HG02678 (cell line): ENCODE data around the gene GRB10.

Experiments used
- ATAC-seq: cut with Tn5 transposase; IDR thresholded peaks from one replicate; pipeline ENCODE4 v1.9.1; 2021; ENCODE audit warnings: mild to moderate bottlenecking, moderate library complexity; ENCODE audit not compliant: unreplicated experiment

The GRB10 gene

DNA sequence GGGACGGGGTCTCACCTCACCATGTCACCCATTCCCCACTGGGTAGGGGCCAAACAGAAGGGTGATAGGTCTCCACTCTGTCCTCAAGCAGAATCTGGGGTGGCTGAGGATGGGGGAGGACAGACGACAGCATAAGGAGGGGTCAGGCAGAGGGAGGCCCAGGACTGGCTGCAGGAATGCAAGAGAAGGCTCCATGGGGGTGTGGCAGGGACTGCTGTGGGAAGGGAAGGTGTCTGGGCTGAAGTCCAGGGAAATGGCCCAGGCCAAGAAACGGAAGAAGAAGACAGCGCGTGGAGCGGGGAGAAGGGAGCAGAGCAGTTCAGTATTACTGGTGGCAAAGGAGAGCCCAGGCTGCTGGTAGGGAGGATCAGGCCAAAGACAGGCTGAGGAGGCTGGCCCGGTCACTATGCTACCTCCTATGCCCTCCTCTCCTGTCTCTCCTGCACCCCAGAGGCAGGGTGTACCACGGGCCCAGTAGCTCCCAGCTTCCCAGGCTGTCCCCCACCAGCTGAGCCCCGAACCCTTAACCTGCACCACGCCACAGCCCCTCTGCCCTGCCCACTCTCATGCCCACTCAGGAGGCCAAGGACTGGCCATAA lies 60.9 kb downstream of the GRB10 start:
- no peak for ATAC-seq

DNA sequence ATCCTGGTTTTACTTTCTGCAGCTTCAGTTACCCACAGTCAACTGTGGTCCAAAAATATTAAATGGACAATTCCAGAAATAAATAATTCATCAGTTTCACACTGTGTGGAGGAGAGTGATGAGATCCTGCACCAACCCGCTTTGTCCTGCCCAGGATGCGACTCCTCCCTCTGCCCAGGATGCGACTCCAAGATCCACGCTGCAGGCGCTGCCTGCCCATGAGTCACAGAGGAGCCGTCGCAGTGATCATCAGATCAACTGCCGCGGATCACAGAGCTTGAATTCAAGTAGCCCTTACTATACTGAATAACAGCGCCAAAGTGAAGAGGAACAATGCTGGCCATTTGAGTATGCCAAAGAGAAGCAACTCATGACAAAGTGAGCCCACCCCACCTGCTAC lies 61.5 kb downstream of the GRB10 start:
- ATAC-seq = no peak

DNA sequence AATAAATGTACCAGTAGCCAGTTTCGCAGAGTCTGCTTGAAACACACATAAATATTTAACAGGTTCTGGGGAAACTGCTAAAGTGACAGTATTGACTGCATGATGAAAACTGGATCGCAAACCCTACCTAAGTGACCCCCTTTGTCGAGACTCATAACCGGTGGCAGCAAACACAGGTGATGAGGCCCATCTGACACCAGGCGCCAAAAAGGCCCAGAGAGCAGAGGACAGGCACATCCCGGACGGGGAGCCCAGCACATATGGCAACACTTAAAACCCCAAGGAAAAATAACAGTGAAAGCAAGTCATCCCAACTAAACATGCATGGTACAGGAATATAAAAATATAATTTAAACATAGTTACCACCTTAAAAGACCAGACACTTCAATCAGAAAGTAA lies 62.4 kb downstream of the GRB10 start:
- ATAC-seq = no peak

DNA sequence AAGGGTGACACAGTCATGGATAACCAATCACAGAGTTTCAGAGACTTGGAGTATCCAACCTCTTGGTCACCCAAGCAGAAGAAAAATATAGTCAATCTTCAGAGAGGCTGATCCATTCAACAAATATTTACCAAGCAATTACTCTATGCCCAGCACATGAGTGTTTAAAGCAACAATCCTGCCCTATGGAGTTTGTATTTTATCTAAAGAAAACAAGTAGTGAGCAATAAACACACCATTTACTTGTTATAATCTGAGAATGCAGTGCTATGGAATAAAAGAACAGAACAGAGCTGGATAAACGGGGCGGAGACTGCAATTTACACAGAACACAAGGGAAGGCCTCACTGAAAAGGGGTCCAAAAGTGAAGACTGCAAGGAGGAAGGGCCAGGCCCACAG lies 63.8 kb downstream of the GRB10 start:
- ATAC-seq = no peak

DNA sequence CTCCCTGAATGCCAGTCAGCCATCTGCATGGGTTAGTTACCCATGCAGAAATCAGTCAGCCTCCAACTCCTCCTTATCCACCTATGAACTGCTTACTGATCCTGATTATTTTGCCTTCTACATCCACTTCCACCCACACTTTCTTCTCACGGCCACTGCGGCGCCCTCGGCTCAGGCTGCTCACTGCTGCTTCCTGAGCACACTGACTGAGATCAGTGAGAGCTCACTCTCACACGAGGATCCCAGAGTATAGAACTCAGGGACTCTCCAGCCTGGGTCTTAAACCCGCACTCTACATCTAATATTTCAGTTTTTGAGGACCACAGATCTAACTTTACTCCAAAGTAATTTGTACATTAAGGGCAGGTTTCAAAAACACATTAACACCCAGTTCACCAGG lies 64.4 kb downstream of the GRB10 start:
- no peak for ATAC-seq

DNA sequence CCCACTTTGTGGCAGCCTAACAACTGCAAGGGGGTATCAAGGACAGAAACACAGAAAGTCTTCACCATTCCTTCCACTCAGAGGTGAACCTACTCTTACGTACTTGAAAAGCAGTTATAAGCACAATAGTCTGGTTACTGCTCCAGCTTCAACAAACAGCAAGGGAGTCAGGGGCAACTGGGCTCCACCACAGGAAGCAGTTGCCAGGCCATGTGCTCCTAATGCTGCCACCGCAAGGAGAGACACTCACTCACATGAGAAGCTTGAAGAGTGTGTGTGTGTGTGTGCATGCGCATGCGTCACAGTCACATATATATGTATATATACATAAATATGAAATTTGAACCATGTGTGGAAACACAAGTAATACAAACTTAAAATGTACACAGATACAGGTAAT lies 65.5 kb downstream of the GRB10 start:
- ATAC-seq = no peak

DNA sequence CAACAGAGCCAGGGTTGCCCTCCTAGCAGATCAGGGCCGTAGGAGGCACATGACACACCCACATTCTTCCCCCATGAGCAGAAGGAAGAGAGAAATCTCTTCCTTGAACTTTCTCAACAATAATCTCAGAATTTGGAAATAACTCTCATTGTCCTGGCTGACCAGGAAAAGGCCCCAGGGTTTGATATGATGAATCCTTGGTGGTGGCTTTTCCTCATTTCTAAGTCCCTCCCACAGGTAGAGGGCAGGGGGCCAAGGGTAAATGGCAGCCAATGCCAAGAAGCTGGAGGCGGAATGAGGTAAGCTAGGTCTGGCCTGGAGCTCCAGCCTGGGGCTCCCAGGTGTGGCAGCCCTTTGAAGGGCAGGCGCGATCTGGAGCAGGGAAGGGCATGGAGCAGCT lies 67.8 kb downstream of the GRB10 start:
- no peak for ATAC-seq

DNA sequence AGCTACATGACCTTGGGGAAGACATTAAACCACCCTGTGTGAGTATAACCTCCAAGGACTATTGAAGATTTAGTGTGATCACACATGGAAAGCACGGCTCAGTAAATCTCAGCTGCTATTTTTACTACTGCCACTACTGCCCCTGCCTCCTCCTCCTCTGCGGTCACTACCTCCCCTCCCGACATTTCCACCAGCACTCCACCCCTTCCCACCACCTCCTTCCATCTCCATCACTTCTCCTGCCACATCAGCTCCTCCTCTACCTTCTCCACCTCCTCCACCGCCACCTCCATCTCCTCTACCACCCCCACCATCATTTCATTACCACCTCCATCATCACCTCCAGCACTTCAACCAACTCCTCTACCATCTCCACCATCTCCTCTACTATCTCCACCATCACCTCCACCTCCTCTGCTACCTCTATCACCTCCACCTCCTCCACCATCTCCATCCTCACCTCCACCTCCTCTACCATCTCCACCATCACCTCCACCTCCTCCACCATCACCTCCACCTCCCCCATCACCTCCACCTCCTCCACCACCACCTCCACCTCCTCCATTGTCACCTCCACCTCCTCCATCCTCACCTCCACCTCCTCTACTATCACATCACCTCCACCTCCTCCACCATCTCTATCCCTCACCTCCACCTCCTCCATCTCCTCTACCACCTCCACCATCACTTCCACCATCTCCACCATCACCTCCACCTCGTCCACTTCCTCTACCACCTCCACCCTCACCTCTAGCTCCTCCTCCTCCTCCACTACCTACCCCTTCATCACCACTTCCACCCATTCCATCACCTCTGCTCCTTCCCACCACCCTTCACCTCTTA lies 69.4 kb downstream of the GRB10 start:
- no peak for ATAC-seq

DNA sequence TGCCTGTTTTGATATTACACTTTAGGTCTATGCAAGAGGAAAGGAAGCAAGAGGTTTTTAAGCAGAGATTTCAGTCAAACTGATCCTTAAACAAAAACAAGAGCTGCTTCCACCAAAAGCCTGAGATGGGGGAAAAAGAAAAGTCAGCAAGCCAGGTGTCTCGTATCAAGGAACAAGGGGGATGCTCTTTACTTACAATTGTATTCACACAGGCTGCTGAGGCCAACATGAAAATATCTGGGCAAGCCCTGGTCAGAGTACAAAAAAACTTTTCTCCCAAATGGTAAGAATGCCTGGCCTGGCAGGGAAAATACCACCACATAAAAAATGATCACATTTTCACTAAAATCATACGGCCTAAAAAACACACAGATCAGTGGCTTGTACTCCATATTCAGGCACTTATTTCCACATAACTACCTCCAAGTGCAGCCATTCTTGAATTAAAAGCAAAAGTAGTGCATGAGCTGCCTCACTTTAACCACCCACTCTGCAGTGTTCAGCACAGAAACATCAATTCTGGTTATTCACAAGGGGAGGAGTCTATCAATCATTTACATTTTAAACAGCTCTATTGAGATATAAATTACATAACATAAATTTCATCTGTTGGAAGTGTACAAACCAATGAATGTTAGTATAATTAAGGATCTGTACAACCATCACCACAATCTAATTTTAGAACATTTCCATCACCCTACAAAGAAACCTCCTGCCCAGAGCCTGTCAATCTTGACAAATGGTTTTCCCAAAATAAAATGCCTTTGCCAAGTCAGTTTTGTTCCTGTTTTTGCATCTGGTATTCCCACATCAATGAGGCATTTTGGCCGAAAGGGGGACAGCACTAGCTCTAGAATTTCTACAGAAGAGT lies 70.2 kb downstream of the GRB10 start:
- ATAC-seq = no peak

DNA sequence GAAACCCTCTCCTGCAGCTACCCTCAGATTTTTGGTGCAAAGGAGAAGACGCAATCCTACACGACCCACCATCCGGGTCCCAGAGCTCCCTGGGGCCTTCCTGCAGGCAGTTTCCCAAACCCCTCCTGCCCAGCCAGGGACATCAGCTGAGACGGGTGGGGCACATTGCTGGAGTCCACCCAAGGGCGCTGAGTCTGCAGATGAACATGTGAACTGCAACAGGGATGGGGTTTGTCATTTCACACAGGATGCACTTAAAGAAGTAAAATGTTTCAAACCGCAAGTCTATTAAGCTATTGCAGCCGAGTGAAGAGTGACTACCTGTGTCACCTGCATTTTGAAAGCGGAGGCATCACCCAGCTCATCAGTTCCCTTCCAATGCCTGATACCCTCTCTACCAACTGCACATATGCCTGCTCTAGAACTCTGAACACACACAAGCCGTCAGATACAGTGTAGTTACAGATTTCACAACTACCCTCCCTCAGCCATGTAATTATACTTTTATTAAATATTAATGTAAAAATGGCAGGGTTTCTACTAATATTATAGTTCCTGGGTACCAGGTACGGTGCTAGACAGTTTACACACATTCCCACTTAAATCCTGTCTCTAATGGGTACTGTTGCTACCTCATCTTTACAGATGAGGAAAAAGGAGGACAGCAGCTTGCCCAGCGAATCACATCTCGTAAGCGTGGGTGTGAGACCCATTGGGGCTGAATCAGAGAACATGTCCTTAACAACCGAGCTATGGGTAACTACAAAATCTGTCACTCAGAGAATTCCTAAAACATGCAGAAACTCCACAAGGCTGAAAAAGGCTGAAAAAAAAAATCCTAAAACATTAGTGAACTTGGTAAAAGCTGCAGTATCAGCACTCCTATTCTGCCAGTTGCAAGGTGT lies 71.2 kb downstream of the GRB10 start:
- no peak for ATAC-seq

DNA sequence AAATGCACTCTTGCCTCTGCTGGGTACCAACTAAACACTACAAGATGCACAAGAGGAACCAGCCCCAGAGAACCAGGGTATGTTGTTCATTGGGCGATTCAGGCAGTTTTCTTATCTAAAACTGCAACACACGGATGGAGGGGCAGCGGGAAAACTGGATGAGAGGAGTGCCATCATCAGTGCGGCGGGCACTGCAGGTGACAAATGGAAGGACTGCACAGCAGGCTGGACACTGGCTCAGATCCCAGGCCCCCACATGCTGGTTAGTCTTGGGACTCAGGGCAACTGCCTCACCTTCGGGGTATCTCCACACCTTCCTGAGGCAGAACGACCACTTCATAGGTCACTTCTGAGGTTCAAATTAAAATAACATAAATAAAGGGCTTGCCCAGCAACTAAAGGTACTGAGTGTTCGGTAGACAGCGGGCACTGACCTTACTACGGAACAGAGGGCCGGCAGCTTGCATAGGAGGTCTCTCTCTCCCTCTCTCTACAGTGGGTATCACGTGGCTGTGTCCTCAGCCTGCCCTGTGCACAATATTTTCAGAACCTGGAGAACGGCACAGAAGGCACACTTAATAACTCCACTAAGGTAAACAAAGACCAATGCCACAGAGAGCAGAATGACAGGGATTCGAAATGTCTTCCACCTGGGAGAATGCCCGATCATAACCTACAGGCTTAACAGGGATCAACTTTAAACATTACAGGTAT lies 72.1 kb downstream of the GRB10 start:
- ATAC-seq = no peak

DNA sequence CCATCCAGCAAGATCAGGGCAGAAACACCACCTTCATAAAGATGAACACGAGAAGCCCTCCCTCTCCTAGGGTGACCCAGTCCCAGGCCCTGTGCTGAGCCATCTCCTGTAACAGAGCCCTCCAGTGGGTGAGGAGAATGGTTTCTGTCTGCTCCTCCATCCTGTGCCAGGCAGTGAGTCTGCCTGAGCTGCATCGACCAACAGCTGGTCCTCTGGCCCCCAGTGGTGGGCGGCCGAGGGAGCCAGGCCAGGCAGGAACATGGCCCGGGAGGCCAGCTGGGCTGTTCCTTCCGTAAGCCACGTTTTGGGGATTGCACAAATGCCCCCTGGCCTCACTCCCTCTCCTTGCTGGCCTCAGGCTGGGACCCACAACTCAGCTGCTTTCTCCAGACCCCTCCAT lies 73.5 kb downstream of the GRB10 start:
- no peak for ATAC-seq

DNA sequence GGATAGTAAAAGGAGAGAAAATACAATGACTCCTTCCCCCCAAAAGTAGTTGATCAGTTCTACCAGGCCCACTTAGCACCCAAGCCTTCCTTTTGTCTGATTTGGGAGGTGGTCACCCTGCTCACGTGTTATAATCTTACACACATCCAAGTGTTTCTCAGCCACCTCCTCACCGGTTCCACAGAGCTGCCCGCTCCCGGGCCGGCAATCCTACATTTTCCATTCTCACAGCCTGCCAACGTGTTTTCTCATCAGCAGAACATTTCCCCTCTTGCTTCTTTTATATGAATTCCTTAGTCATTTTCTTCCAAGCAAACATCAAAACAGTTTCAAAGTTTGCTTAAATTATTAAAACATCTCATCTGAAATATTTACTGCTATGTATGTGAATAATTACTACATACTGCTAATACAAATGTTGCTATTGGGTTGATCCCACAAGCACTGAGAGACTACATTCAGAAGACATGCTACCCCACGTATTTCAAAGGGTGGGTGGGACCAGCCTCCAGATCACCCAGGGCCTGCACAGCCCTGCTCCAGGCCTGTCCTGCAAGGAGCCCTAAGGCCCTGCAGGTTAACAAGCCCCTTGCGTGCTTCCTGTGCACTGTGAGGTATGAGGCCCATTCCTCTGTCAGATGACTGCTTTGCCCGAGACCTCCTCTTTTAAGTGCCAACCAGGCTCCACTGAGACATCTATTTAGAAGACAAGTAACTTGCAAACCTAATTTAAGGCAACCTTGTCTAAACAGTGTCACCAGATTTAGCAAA lies 75.3 kb downstream of the GRB10 start:
- ATAC-seq = no peak

DNA sequence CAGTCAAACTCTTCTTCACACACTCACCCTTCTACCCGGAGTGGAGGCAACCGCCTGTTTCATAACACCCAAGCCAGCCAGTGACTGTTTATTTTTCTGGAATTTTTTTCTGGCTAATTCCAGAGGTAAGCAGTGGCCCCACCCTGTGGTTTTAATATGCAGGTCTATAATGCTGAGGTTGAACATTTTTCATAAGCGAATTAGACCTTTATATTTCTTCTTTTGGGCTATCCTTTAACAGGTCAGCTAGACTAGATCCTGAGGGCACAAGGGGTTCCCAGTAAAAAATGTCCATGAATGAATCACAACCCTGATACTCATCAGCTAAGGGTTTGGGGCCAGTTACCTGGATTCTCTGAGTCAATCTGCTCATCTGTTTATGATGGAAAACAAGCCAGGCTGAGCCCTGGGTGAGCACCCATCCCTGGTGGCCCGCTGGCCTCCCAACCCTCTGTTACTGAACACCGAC lies 76.2 kb downstream of the GRB10 start:
- ATAC-seq = no peak

DNA sequence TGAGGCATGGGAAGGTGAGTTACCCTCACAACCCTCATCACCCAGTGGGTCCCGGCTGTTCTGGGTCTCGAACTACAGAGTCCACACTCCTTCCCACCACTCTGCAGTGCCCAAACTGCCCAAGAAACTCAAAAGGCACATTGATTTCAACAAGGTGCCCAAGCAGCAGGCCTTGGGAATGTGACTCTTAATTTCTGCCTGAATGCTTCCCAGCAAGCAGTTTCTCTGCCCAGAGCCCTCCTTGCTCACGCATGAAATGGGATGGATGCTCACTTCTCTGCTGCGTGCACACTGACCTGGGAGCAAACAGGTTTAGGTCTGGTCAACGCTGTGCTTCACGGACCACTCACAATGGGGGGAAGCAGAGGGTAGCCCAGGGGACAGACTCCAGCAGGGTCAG lies 77.9 kb downstream of the GRB10 start:
- no peak for ATAC-seq

DNA sequence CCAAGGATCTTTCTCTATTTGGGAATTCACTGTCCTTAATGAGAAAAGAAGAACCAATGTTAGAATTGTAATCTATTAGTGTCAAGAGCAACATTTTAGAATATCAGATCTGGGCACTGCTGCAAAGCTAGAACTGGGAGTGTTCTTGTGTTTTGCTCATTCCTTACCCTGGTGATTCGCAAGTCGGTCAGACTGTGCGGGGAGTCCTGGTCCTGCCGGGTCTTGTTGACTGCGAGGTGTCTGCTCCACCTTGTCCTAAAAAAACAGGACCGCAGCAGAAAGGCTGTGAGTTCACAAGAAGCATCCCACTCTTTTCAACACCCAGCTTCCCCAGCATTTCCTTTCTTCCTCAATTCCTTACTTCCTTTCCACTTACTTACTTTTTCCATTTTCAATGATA lies 79.0 kb downstream of the GRB10 start:
- no peak for ATAC-seq

DNA sequence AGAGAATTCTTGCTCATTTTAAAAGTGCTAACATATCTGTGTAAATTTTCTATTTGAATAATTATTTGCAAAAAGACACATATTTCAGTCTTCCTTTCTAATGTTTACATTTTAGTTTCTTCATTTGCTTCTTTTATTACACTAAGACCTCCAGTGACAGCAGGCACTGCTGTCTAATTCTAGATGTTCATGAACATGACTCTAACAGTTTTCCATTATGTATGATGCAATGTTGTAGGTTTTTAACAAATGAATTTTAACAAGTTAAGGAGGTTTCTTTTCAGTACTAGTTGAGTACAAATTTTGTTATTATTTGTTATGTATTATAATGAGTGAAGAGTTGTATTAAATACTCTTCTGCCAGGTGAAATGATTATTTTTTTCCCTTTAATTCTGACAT lies 83.6 kb downstream of the GRB10 start:
- no peak for ATAC-seq

DNA sequence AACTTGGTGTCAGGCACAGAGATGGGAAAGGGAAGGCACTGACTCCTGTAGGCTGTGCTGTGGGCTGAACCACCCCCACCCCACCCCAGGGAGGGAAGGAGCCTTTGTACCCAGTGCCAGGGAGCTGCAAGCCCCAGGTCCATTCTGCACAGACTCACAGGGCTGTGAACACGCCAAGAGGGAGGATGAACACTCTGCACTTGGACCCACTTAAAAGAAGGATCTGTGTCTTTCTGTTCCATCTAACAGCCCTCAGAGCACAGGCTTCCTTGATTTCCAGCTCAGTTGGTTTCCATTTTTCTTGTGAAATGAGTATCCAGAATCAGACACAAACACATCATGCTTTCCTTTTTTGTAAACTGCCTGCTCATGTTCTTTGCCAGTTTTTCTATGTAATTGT lies 84.9 kb downstream of the GRB10 start:
- no peak for ATAC-seq
